Colon (tissue), 2 donors: ENCODE data around the gene ZNF780A.
"Not testable (repeated sequence)": the region's sequence is repeated elsewhere in the genome, so short reads cannot be mapped to it uniquely, and the experiment has no call there.

ENCODE experiments used
- FAIRE-seq: peaks from 2 replicates; lab custom pipeline; 2012; peaks lifted over from hg19 to GRCh38; lab: Jason Lieb, UNC
- donor health status: control.
- donor health status: control.

The ZNF780A gene

GRCh38 chr19:40090241-40091204, at the start of gene ZNF780A:
Gene ZNF780A, minus strand, starts transcription at chr19:40090943. Its CDS starts 6,190 bp downstream, at chr19:40084753.
- FAIRE-seq = no peak

DNA sequence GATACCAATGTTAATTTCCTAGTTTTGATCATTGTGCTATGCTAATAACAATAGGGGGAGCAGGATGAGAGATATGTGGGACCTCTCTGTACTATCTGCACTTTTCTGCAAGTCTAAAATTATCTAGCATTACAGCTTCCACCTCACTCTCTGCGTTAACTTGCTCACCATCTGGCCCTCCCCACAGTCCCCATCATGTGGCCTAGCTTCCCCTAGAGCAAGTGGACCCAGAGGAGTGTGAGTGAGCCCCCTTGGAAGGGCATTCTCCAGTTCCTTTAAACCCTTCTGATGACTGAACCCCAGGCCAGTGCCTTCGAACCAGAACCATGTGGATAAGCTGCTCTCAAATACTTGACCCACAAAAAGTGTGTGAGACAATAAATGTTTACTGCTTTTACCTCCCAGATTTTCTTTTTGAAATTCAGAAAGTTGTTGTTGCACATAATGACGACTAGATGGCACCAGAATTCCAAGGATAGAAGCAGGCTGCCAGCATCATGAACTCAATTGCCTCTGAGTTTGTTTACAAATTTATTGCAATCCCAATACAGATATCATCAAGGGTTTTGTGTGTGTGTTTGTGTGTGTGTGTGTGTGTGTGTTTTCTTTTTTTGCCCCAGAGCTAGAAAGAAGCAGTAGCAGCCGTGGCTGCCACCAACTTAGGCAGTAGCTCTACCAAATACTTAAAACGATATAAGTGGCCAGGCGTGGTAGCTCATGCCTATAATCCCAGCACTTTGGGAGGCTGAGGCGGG, 49.0 kb upstream of the ZNF780A start:
- no peak for FAIRE-seq

DNA sequence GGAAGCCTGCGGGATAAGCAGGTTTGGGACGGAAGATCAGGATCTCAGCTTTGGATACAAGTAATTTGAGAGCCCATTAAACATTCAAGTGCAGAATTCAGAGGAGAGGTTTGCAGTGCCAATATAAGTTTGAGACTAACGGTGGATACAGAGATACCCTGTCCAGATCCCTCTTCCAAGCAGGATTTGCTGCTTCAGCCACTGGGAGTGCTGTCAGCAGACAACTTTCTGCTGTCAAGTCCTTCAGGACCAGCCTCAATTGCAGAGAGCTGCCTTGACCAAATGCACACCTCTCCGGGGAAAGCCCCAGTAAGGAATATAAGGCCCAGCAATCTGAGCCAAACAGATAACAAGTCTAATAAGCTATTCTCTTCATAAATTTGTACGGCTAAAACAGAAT, 46.1 kb upstream of the ZNF780A start:
- no peak for FAIRE-seq

- no peak for FAIRE-seq
Measured at GRCh38 chr19:40134866-40135265, 44.1 kb upstream of the ZNF780A start.

DNA sequence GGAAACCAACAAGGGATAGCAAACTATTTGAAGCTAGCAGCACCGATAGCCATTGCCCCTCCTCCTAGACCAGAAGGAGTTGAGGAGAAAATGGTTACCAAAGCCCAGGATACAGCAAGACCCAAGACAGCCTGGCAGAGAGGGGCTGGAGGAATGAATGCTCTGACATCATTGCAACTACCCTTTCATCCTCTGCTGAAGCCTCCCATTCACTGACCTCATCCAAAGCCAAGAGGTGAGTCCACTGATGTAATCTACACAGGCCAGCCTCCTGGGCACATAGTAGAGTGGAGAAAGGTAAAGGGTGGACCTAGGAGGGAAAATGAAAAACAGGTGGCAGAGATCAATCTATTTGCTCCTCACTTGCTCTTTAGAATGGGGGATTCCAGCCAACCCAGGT, 42.7 kb upstream of the ZNF780A start:
- FAIRE-seq = no peak

DNA sequence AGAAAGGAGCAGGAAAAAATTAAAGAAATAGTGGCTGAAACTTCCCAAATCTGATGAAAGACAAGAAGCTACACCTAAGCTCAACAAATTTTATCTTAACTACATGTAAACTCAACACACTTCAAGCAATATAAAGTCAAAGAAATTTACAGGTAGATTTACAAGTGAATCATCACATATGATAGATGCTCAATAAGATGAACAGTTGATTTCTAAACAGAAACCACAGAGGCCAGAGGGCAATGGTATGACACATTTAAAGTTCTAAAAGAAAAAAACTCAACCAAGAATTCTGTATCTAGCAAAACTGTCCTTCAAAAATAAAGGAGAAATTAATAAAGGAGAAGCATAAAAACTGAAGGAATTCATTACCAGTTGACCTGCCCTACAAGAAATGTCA, 39.3 kb upstream of the ZNF780A start:
- FAIRE-seq = no peak

GRCh38 chr19:40129425-40129824, 38.7 kb upstream of the ZNF780A start:
- no peak for FAIRE-seq

DNA sequence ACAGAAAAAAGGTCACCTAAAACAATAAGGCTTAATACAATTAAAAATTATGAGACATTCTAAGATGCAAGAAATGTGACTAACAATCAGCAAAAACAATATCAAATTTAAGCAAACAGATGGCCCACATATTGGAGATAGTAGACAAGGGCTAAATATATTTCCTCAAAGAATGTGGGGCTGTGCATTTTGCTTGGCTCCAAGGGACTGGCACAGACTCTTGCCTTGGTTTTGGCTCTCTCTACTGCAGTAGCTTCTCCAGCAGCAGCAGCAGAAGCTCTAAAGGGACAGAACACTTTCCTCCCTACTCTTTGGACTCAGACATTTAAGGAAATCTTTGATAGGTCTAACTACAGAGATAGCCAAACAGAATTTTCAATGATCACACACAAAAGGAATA, 38.2 kb upstream of the ZNF780A start:
- no peak for FAIRE-seq

- FAIRE-seq = no peak
Measured at GRCh38 chr19:40119380-40119779, 28.6 kb upstream of the ZNF780A start.

DNA sequence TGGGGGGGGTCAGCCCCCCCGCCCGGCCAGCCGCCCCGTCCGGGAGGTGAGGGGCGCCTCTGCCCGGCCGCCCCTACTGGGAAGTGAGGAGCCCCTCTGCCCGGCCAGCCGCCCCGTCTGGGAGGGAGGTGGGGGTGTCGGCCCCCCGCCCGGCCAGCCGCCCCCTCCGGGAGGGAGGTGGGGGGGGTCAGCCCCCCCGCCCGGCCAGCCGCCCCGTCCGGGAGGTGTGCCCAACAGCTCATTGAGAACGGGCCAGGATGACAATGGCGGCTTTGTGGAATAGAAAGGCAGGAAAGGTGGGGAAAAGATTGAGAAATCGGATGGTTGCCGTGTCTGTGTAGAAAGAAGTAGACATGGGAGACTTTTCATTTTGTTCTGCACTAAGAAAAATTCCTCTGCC, 27.9 kb upstream of the ZNF780A start:
- not testable (repeated sequence) for FAIRE-seq

DNA sequence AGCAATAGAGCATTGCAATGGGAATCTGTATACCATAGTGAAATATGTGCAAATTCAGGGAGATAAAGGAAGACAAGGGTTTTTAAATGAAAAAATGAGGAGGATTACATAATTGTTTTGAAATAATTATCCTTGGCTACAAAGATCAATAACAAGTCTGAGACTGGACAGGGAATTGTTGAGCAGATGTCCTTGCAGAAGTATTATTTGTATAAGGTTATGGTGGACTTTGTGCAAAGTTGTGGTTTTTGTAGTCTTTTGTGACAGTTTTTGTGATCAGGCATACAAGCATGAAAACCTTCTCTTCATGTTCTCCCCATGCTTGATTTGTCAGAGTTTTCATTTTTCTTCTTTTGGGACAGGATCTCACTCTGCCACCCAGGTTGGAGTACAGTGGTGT, 25.3 kb upstream of the ZNF780A start:
- no peak for FAIRE-seq

DNA sequence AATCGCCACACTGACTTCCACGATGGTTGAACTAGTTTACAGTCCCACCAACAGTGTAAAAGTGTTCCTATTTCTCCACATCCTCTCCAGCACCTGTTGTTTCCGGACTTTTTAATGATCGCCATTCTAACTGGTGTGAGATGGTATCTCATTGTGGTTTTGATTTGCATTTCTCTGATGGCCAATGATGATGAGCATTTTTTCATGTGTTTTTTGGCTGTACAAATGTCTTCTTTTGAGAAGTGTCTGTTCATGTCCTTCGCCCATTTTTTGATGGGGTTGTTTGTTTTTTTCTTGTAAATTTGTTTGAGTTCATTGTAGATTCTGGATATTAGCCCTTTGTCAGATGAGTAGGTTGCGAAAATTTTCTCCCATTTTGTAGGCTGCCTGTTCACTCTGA, 23.4 kb upstream of the ZNF780A start:
- FAIRE-seq = not testable (repeated sequence)

DNA sequence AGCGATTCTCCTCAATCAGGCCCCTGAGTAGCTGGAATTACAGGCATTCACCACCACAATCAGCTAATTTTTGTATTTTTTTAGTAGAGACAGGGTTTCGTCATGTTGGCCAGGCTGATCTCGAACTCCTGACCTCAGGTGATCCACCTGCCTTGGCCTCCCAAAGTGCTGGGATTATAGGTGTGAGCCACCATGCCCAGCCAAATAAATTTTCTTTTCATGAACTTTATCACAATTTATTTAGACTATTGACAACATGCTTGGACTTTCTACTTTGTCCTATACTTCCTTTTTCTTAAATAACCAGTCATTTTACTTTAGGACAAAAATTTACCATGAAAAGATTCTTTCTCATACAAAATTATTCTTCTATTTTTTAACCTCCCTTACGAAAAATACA, 21.5 kb upstream of the ZNF780A start:
- FAIRE-seq = not testable (repeated sequence)

GRCh38 chr19:40110570-40110969, 19.8 kb upstream of the ZNF780A start:
- FAIRE-seq = no peak

GRCh38 chr19:40104754-40105153, 14.0 kb upstream of the ZNF780A start:
- FAIRE-seq = no peak

DNA sequence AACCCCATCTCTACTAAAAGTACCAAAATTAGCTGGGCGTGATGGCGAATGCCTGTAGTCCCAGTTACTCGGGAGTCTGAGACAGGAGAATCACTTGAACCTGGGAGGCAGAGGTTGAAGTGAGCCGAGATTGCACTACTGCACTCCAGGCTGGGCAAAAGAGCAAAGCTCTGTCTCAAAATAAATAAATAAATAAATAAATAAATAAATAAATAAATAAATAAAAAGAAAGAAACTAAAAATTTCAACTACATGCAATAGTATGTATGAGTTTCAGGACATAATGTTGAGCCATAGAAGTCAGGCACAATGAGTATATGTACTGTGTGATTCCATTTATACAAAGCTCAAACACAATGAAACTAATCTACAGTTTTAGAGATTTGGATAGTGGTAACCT, 12.9 kb upstream of the ZNF780A start:
- FAIRE-seq = no peak

DNA sequence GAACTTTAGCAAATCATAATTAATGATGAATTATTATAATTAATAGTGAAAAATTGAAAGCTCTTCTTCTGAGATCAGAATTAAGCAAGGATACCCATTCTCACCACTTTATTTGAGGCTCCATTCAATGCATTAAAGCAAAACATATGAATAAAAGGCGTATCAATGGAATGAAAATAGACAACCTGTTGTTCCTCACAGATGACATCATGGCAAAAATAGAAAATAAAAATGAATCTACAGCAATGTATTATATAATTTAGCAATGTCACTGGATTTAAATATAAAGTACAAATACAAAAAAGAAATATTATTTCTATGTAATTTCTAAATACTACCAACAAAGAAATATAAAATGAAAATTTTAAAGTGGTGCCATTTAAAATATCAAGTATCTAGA, 11.1 kb upstream of the ZNF780A start:
- FAIRE-seq = no peak

DNA sequence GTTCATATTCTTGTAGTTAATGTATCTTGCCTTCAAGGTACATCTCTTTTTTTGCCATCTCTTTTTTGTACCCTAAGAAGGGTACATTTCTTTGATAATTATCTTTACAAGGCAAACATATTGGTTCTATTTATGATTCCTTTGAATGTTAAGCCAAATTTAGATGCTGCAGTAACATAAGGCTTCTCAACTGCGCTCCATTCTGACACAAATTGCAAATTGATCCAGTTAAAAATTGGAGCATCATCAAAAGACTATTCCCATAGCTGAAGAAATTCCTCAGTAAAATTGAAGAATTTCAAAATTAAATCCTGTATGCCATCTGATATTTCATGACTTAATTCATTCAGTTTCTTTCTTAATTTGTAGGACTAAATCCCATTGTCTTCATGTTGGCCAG, 2.7 kb upstream of the ZNF780A start:
- FAIRE-seq = no peak

DNA sequence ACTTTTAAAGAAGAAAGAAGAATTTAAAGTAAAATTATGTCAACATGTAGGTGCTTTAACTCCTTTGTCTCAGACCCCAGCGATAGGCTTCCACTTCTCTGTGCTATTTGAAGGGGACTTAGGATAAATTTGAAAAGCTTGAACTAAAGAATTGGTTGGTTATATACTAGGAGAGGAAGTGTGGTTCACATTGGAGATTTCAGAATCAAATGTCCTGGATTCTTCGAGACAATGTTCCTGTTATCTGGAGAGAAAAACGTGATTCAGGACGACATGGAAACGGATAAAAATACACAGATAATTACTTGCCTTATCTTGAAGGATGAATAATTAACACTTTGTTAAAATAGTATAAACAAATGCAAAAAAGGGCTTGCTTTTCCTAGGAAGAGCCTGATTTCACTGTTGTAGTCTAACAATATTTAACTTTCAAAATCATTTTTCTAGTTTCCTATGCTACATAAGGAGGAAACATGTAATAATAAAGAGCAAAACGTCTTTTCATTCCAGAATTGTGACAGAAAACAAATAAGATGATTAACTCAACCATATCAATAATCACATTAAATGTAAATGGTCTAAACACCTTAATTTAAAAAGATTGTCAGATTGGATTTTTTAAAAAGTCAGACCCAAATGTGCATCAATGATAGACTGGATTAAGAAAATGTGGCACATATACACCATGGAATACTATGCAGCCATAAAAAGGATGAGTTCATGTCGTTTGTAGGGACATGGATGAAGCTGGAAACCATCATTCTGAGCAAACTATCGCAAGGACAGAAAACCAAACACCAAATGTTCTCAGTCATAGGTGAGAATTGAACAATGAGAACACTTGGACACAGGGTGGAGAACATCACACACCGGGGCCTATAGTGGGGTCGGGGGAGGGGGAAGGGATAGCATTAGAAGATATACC, 724 bp upstream of the ZNF780A start:
- no peak for FAIRE-seq

- FAIRE-seq = no peak
Measured at GRCh38 chr19:40089462-40089861, 1.3 kb downstream of the ZNF780A start.

- FAIRE-seq = no peak
Measured at GRCh38 chr19:40088299-40089047, 2.3 kb downstream of the ZNF780A start.
